Mononuclear cell (primary cell): ENCODE results near the gene NANOS2. TPM values are rescaled to one million over a fixed set of nuclear protein-coding genes. Genes with fewer than 3 reads are reported as not detected.
"Not testable (repeated sequence)": the region's sequence is repeated elsewhere in the genome, so short reads cannot be mapped to it uniquely, and the experiment has no call there.

Source experiments
- H3K27me3 ChIP-seq: 2 replicates; pipeline ENCODE4 v1.6.0; 2011; ENCODE audit warnings: low read length, control low read depth; ENCODE audit not compliant: insufficient read depth
- H3K4me1 ChIP-seq: 2 replicates; pipeline ENCODE4 v1.5.1; 2011; ENCODE audit warnings: mild to moderate bottlenecking, low read length, control low read depth; ENCODE audit not compliant: insufficient read depth
- H3K4me3 ChIP-seq: 2 replicates; pipeline ENCODE4 v1.5.1; 2011; ENCODE audit warnings: mild to moderate bottlenecking, low read length, moderate library complexity
- H3K9me3 ChIP-seq: 2 replicates; pipeline ENCODE4 v1.5.1; 2011; ENCODE audit warnings: low read depth, mild to moderate bottlenecking, control low read depth, low read length
- total RNA-seq: library from RNA; depleted of rRNA; stranded (reverse); fragments of >200 nt; gene quantifications from one replicate; pipeline ENCODE4 v1.2.3, GENCODE V29; 2012

Gene NANOS2
- total RNA-seq, 1 donor: not detected

DNA sequence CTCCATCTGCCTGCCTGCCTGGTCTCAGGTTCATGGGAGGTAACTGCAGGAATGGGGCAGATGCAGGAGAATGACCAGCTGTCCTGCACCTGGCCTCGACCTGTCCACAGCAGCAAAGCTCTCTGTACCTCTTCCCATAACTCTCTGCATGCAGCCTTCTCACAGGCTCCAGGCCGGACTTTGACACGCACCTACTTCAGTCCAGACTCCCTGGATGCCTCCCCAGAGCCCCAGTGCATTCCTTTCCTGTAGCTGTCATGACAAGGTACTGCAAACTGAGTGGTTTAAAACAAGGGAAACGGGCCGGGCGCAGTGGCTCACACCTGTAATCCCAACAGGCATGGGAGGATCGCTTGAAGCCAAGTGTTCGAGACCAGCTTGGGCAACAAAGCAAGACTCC lies 3.3 kb downstream of the NANOS2 start:
- no peaks in the 10 kb centered on the region for H3K9me3 ChIP-seq
- H3K27me3 ChIP-seq: no peaks in the 10 kb centered on the region
- no peaks in the 10 kb centered on the region for H3K4me1 ChIP-seq
- H3K4me3 ChIP-seq: no peak overlapping the region

DNA sequence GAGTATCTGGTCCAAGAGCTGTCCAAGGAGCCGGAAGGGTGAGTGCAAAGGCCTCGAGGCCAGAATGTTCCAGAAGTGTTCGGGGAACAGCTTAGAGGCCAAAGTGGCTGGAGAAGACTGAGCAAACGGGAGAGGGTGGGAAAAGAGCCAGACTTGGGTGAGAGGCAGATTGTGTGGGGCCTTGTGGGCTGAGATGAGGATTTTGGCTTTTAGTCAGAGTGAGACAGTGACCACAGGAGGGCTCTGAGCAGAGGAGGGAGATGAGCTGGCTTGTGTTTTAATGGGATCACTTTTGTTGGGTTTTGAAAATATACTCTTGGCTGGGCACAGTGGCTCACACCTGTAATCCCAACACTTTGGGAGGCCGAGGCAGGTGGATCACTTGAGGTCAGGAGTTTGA lies 5.6 kb downstream of the NANOS2 start:
- Histone ChIP-seq H3K4me1 (no peaks in the 10 kb centered on the region), H3K9me3 (no peaks in the 10 kb centered on the region), H3K27me3 (no peaks in the 10 kb centered on the region), H3K4me3 (no peak overlapping the region)

DNA sequence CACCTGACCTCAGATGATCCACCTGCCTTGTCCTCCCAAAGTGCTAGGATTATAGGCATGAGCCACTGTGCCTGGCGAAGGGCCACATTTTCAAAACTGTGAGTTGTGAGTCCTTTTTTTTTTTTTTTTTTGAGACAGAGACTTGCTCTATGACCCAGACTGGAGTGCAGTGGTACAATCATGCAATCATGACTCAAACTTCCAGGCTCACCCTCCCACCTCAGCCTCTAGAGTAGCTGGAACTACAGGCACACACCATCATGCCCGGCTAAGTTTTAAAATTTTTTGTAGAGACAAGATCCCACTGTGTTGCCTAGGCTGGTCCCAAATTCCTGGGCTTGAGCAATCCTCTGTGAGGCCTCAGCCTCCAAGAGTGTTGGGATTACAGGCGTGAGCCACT lies 8.4 kb downstream of the NANOS2 start:
- no peak overlapping the region for H3K4me3 ChIP-seq
- H3K9me3 ChIP-seq: no peaks in the 10 kb centered on the region
- H3K27me3 ChIP-seq: no peaks in the 10 kb centered on the region
- H3K4me1 ChIP-seq: peaks cover 11% of the 10 kb centered on the region

DNA sequence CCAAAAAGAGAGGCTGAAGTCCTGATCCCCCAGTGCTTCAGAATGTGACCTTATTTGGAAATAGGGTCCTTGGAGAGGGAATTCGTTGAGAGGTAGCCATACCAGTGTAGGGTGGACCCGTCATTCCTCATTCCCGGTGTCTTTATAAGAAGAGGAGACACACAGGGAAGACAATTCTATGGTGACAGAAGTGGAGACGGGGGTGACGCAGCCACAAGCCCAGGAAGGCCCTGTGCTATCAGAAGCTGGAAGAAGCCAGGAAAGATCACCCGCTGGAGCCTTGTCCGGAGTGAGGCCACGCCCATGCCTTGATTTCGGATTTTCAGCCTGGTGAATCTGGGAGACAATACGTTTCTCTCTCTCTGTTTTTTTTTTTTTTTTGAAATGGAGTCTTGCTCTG lies 9.6 kb downstream of the NANOS2 start:
- Histone ChIP-seq H3K4me3 (no peak overlapping the region), H3K9me3 (no peaks in the 10 kb centered on the region)

DNA sequence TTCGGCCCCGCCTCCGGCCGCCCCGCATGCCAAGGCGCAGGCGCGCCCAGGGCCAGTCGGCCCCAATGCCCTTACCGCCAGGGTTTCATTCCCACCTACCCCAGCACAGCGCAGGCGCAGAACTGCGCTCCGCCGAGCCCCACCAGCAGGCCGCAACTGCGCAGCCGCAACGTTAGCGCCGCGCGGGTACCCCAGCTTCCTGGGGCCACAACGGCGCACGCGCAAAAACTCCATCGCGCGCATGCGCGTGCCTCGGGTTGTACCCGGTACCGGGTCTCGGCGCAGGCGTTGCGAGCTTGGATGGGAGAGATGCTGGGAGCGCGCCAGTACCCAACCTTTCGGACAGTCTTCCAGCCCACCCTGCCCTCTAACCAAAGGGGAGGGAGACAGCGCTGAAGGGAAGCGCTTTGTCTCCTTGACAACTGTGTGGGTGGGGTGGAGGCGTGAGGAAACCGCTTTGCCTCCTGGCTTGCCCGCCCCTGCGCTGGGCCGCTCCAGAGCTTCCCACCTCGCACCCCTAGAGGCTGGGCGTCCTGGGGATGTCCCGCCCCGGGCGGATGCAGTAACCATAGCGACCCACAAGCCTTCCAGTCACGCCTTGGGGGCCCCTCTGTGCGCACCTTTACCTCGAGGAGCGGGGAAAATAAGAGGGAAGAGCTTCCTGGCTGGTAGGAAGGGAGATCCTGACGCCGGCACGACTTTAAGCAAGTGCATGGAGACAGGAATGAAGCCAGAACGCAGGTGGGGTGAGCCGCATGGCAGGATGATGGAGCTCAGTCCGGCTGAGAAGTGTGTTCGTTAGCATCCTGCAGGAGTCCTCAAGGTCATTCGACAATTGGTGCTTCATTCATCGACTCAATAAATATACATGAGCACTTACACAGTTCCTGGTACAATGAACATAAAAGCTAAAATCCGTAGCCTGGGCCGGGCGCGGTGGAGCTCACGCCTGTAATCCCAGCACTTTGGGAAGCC lies 11.6 kb downstream of the NANOS2 start:
- Histone ChIP-seq H3K27me3 (no peaks in the 10 kb centered on the region), H3K4me1 (peaks cover 18% of the 10 kb centered on the region), H3K4me3 (peak overlapping the region; percentile 72), H3K9me3 (no peaks in the 10 kb centered on the region)

More for the DNA sequence above, 9.6 kb downstream of the NANOS2 start:
- Histone ChIP-seq H3K4me1 (peaks cover 18% of the 10 kb centered on the region), H3K27me3 (no peaks in the 10 kb centered on the region)

DNA sequence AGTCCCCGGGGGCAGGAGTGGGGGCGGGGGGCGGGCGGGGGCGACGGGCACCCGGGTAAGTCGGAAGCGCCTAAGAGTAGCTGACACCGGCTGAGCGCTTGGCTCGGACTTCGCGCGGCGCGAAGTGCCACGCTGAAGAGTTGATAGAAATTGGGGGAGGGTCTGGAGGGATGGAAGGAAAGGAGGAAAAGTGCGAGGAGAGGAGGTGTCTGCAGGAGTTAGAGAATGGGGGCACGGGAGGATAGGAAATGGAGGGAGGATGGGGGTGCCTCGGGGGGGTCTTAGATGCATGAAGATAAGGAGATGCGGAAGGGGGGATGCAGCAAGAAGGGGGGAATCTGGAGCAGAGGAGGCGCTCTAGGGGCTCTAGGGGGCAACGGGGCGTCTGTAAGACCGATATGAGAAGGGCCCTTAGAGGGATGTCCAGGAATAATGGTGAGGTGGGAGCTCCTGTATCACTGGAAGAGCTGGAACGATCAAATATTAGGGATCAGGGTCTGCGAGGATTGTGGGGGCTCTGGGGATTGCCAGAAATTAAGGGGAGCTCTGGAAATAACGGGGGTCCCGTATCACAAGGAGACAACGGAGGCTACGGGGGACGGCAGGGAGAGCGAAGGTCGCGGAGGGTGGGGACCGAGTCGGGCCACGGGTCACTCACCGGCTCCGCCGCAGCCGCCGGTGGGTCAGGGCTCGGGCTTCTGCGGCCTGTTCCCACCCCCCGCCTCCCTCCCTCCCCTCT lies 12.5 kb downstream of the NANOS2 start, which contains the start of gene MYPOP:
Gene MYPOP (minus strand): TSS at position 702 of the 739 bp plus-strand sequence. CDS start 840 bp downstream, outside the sequence.
- peaks cover 23% of the 10 kb centered on the region for H3K4me1 ChIP-seq
- H3K9me3 ChIP-seq: no peaks in the 10 kb centered on the region
- H3K4me3 ChIP-seq: peak within 1 kb of the TSS; percentile 72
- H3K27me3 ChIP-seq: no peaks in the 10 kb centered on the region

DNA sequence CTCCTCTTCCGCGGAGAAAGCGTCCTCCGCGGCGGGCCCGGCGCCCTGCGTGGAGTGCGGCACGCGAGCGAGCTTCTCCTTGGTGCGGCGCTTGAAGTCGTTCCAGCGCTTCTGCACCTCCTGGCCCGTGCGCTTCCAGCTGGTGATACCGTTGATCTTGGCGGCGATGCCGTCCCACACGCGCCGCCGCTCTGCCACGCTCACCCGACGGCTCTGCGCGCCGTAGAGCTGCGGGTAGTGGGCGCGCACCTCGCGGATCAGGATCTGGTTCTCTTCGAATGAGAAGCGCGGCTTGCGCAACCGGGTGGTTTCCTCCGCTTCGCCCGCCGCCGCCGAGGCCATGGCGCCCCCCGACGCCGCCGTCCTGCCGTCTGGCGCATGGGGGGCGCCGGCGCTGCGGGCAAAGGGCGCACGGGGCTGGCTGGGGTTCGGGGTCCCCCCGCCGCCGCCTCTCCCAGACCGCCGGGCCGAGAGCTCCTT lies 13.1 kb downstream of the NANOS2 start:
- Histone ChIP-seq H3K4me3 (peak overlapping the region; percentile 24), H3K27me3 (no peaks in the 10 kb centered on the region), H3K9me3 (no peaks in the 10 kb centered on the region), H3K4me1 (peaks cover 25% of the 10 kb centered on the region)

DNA sequence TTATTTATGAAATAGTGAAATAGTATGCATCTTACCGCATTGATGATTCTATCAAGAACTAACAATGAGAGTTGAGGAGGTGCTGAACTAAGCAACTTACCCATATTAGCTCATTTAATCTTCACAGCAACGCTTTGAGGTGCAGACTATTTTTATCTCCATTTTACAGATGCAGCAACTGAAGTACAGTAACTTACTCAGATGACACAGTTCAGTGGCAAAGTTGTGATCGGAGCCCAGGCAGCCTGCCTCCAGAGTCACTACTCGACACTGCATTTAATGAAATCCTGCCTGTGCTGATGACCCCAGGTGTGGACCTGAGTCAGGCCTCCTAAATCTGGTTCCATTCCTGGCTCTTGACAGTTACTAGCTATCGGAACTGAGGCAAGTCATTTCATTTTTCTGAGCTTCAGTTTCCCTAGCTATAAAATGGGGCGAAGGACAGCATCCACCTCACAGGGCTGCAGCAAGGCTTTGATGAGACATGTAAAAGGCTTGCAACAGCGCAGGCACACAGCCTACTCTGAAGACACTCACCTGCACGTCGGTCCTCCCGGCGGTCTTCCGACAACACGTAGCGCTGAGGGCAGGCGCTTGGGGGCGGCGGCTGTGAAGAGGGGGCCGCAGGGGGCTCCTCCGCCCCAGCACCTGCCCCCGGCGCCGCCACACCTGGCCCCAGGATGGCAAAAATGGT lies 13.7 kb downstream of the NANOS2 start:
- no peaks in the 10 kb centered on the region for H3K27me3 ChIP-seq
- peaks cover 25% of the 10 kb centered on the region for H3K4me1 ChIP-seq
- no peak overlapping the region for H3K4me3 ChIP-seq
- H3K9me3 ChIP-seq: no peaks in the 10 kb centered on the region

DNA sequence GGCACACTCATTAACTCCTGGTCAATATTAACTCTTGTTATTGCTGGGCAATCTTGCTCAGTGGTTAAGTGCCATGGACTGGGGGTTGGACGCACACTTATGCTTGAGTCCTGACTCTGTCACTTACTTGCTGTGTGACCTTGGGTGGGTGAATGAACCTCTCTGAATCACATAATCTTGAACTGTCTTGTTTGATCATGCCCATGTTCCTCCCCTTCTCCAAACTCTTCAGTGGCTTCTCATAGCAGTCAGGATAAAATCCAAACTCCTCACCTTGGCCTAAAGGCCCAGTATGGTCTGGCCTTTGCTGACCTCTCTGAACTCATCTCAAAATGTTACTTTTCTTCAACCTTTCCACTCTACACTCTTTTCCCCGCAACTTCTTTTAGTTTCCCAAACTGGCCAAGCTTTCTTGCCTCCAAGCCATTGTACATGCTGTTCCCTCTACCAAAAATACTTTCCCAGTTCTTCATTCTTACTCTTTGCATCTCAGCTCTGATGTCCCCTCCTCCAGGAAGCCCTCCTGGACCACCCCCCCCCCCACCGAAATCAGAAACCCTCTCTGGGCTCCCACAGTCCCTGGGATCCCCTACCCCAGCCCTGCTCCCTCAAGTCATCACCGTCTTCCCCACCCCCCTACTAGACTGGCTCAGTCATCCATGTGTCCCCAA lies 14.5 kb downstream of the NANOS2 start:
- peaks cover 25% of the 10 kb centered on the region for H3K4me1 ChIP-seq
- no peaks in the 10 kb centered on the region for H3K27me3 ChIP-seq
- H3K9me3 ChIP-seq: no peaks in the 10 kb centered on the region
- no peak overlapping the region for H3K4me3 ChIP-seq

DNA sequence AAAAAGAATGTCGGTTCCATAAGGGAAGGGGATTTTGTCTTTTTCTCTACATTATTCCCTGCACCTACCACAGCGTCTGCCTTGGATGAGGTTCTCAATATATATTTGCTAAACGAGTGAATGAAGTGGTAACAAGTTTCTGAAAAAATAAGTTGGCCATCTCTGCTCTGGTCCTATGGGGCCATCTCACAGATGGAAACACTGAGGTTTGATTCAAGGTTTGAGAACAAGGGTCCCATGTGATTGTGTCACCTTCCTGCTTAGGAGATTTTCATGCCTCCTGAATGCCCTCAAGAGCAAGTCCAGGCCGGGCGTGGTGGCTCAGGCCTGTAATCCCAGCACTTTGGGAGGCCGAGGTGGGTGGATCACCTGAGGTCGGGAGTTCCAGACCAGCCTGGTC lies 15.3 kb downstream of the NANOS2 start:
- Histone ChIP-seq H3K4me3 (no peak overlapping the region), H3K27me3 (no peaks in the 10 kb centered on the region), H3K4me1 (peaks cover 25% of the 10 kb centered on the region), H3K9me3 (no peaks in the 10 kb centered on the region)

DNA sequence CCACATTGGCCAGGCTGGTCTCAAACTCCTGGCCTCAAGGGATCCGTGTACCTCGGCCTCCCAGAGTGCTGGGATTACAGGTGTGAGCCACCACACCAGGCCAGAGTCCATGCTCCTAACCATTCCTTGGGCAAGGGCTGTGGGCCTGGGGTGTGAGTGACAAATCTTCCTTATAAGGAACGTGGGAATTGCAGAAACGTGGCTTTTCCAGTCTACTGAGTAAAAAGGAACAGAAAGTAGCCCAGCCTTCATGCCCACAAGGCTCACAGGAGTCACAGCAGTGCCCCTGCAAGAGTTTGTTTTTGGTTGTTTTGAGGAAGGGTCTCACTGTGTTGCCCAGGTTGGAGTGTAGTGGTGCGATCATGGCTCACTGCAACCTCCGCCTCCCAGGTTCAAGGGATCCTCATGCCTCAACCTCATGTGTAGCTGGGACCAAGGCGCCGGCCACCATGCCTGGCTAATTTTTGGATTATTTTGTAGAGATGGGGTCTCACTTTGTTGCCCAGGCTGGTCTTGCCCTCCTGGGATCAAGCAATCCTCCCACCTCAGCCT lies 17.2 kb downstream of the NANOS2 start:
- Histone ChIP-seq H3K4me3 (no peak overlapping the region), H3K4me1 (peaks cover 17% of the 10 kb centered on the region), H3K27me3 (no peaks in the 10 kb centered on the region), H3K9me3 (no peaks in the 10 kb centered on the region)

DNA sequence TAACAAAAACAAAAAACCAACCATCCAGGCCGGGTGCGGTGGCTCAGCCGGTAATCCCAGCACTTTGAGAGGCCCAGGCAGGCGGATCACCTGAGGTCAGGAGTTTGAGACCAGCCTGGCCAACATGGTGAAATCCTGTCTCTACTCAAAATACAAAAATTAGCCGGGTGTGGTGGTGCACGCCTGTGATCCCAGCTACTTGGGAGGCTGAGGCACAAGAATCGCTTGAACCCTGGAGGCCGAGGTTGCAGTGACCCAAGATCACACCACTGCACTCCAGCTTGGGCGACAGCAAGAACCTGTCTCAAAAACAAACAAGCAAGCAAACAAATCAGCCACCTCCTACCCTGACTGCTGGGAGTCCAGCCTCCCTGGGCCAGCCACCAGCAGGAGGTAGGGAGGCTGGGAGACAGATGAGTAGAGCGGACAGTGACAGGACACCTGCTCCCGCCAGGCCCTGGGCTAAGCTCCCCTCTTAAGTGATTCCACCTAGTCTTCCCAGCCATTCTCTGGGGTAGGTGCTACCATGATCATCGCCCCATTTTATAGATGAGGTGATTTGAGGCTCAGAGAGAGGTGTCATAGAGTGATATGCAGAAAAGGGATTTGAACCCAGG lies 18.5 kb downstream of the NANOS2 start:
- H3K4me3 ChIP-seq, H3K9me3 ChIP-seq, H3K27me3 ChIP-seq: not testable (repeated sequence)
- H3K4me1 ChIP-seq: peaks cover 12% of the 10 kb centered on the region

DNA sequence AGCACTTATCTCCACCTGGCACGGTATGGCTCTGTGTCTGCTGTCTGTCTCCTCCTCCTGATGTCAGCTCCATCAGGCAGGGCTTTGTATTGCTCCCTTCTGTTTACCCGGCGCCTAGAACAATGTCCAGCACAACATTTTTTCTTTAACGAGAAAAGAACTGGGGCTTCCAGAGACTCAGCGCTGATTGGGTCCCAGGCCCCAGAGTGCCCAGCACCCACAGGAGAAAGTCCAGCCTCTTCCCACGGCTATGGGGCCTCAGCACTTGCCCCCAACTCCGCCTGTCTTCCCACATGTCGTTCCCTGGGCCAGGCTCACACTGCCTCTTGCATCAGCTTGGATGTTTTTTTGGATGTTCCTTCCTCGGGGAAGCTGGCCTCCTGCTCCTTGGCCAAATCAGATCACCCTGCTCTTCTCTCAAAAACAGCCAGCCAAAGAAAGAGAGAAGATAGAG lies 19.0 kb downstream of the NANOS2 start:
- H3K4me1 ChIP-seq: peaks cover 7% of the 10 kb centered on the region
- H3K27me3 ChIP-seq: no peaks in the 10 kb centered on the region
- no peaks in the 10 kb centered on the region for H3K9me3 ChIP-seq
- no peak overlapping the region for H3K4me3 ChIP-seq

DNA sequence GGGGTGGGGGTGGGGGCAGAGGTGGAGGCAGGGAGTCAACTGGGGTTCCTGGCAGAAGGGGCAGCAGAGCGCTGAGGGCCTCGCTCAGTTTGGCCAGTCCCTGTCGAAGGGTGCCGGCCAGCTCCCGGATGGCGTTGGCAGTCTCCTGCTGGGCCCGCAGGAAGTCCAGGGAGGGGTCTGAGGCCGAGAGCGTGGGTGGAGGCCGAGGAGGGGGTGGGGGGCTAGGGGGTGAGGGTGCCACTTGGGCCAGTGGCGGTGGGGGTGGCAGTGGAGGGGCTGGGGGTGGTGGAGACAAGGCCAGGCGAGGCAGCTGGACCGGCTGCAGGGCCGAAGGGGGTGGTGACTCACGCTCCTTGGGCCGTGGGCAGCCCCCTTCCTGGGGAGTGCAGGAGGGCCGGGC lies 23.7 kb downstream of the NANOS2 start:
- Histone ChIP-seq H3K4me1 (peaks cover 5% of the 10 kb centered on the region), H3K4me3 (no peak overlapping the region), H3K27me3 (no peaks in the 10 kb centered on the region), H3K9me3 (no peaks in the 10 kb centered on the region)
